Measurements from ENCODE around the gene ZNF77. TPM values are rescaled to one million over a fixed set of nuclear protein-coding genes. Genes with fewer than 3 reads are reported as not detected.
A peak's percentile ranks its signal among the peaks of the same experiment; 100 is the strongest.

ZNF77 gene
- polyA plus RNA-seq, 1 of the 3 experiments (the other 2 are of a cell fraction) = 4.4 TPM

- Histone ChIP-seq H3K4me3 (ENCODE audit: low read depth in 2 of 2, low read length in 1 of 2) (peak overlapping the region; percentile 73 to 90), H3K4me2 (peak overlapping the region; percentile 98), H3K36me3 (replicated peaks in 1 of 2; ENCODE audit: control insufficient read depth in 1 of 2, insufficient read depth in 2 of 2, low read length in 1 of 2) (peaks cover 0 to 7% of the 10 kb centered on the region in 2 experiments), H4K20me1 (ENCODE audit: insufficient read depth) (no peaks in the 10 kb centered on the region), H2AFZ (ENCODE audit: low read depth) (peak overlapping the region; percentile 62; the same call in 1 of the 2 replicates), H3F3A (replicated peaks; ENCODE audit: insufficient read depth) (peaks cover 20% of the 10 kb centered on the region), H3K9me3 (no peaks in the 10 kb centered on the region), H3K9me2 (no peaks in the 10 kb centered on the region), H3K9ac (peak overlapping the region; percentile 89), H3K4me1 (ENCODE audit: control insufficient read depth in 1 of 2, insufficient read depth in 2 of 2, low read depth in 1 of 2, low read length in 1 of 2) (peaks cover 4 to 9% of the 10 kb centered on the region in 2 experiments; a peak in 2 of 4 replicates), H3K79me2 (ENCODE audit: insufficient read depth) (peaks cover 16% of the 10 kb centered on the region), H3K27me3 (ENCODE audit: insufficient read depth) (no peaks in the 10 kb centered on the region), H3K27ac (ENCODE audit: low read depth in 2 of 2, low read length in 1 of 2) (peak overlapping the region; percentile 79 to 96)
- ChIA-PET POLR2A (interaction anchor here (0.8 to 1.9 kb wide), 5 partner anchors 62 to 813 kb away, joined by 3 to 9 read pairs (median 6); partner anchors contain the start of genes MRPL54 and ZNF555), CTCF (interaction anchor here (0.6 to 5.1 kb wide), 23 partner anchors 10 to 301 kb away, joined by 3 to 60 read pairs (median 6); partner anchors contain the start of gene ZNF554)
- TF ChIP-seq EZH2phosphoT487 (IDR thresholded peaks at IDR 0.05; ENCODE audit: borderline replicate concordance, low read depth) (no peak), GATA2 (CRISPR knock-in tag; IDR thresholded peaks at IDR 0.05) (peak; percentile 28; the same call in 1 of the 2 replicates), EP300 (IDR thresholded peaks at IDR 0.05; ENCODE audit: borderline replicate concordance in 1 of 2, low read depth in 1 of 2, low read length in 1 of 2) (peak in 1 of 2 experiments; percentile 47; a peak in 2 of 4 replicates)
- DNase-seq = peak; percentile 72
- 3% methylated on average over 11 of the region's 11 CpGs for WGBS (ENCODE audit: low lambda C conversion rate)
Measured at GRCh38 chr19:2949939-2950285, 5.1 kb upstream of the ZNF77 start.

GRCh38 chr19:2945575-2946184 lies 909 bp upstream of the ZNF77 start:
- DNase-seq = no peak
- POLR2A ChIA-PET = no interaction called here
- Histone ChIP-seq H3K4me3 (ENCODE audit: low read depth in 2 of 2, low read length in 1 of 2) (peak overlapping the region; percentile 72 to 97), H3K27me3 (ENCODE audit: insufficient read depth) (no peaks in the 10 kb centered on the region), H3K9me2 (no peaks in the 10 kb centered on the region), H3K4me2 (peak overlapping the region; percentile 91), H3F3A (replicated peaks; ENCODE audit: insufficient read depth) (peaks cover 20% of the 10 kb centered on the region), H3K4me1 (ENCODE audit: control insufficient read depth in 1 of 2, insufficient read depth in 2 of 2, low read depth in 1 of 2, low read length in 1 of 2) (peaks cover 9% of the 10 kb centered on the region in 2 experiments; a peak in 2 of 4 replicates), H3K79me2 (ENCODE audit: insufficient read depth) (peaks cover 16% of the 10 kb centered on the region), H2AFZ (ENCODE audit: low read depth) (peak overlapping the region; percentile 81), H4K20me1 (ENCODE audit: insufficient read depth) (no peaks in the 10 kb centered on the region), H3K36me3 (replicated peaks in 1 of 2; ENCODE audit: control insufficient read depth in 1 of 2, insufficient read depth in 2 of 2, low read length in 1 of 2) (peaks cover 0 to 7% of the 10 kb centered on the region in 2 experiments), H3K27ac (ENCODE audit: low read depth in 2 of 2, low read length in 1 of 2) (peak overlapping the region; percentile 62 to 90; a peak in 3 of 4 replicates), H3K9me3 (no peaks in the 10 kb centered on the region), H3K9ac (peak overlapping the region; percentile 64; the same call in 1 of the 2 replicates)
- 44% methylated on average over 17 of the region's 17 CpGs for WGBS (ENCODE audit: low lambda C conversion rate)
- CTCF ChIA-PET = no interaction called here
- TF ChIP-seq SMC3 (IDR thresholded peaks at IDR 0.05; ENCODE audit: low read depth, low read length) (no peak), YY1 (IDR thresholded peaks at IDR 0.05; ENCODE audit: low read depth) (peak; percentile 41; the same call in 1 of the 2 replicates), MXI1 (IDR thresholded peaks at IDR 0.05; ENCODE audit: low read depth, low read length) (no peak), USF2 (IDR thresholded peaks at IDR 0.05; ENCODE audit: borderline replicate concordance, low read depth, low read length) (no peak)

- peak overlapping the region; percentile 97 for H2AFZ ChIP-seq (ENCODE audit: low read depth)
- TF ChIP-seq CTCF (IDR thresholded peaks at IDR 0.05) (no peak), PBX3 (IDR thresholded peaks at IDR 0.05) (no peak), FOSL2 (IDR thresholded peaks at IDR 0.05; ENCODE audit: borderline replicate concordance, low read depth) (no peak), NRF1 (IDR thresholded peaks at IDR 0.05; ENCODE audit: low read depth, low read length) (no peak), ZBTB33 (IDR thresholded peaks at IDR 0.05; ENCODE audit: borderline replicate concordance, low read depth) (no peak), ELF1 (IDR thresholded peaks at IDR 0.05) (no peak), YY1 (IDR thresholded peaks at IDR 0.05; ENCODE audit: low read depth) (no peak), SIN3A (IDR thresholded peaks at IDR 0.05; ENCODE audit: borderline replicate concordance, low read depth, low read length) (no peak)
Measured at GRCh38 chr19:2944403-2944774, 382 bp downstream of the ZNF77 start.

More at GRCh38 chr19:2944403-2944774, 382 bp downstream of the ZNF77 start:
- Histone ChIP-seq H3K4me3 (ENCODE audit: low read depth in 2 of 2, low read length in 1 of 2) (peak overlapping the region; percentile 72 to 97), H3K27ac (ENCODE audit: low read depth in 2 of 2, low read length in 1 of 2) (no peak overlapping the region; a peak in 1 of 4 replicates), H3F3A (replicated peaks; ENCODE audit: insufficient read depth) (peaks cover 20% of the 10 kb centered on the region), H3K9ac (peak overlapping the region; percentile 75), H3K36me3 (replicated peaks in 1 of 2; ENCODE audit: control insufficient read depth in 1 of 2, insufficient read depth in 2 of 2, low read length in 1 of 2) (peaks cover 0 to 7% of the 10 kb centered on the region in 2 experiments), H3K79me2 (ENCODE audit: insufficient read depth) (peaks cover 6% of the 10 kb centered on the region), H4K20me1 (ENCODE audit: insufficient read depth) (no peaks in the 10 kb centered on the region), H3K27me3 (ENCODE audit: insufficient read depth) (no peaks in the 10 kb centered on the region), H3K9me3 (no peaks in the 10 kb centered on the region), H3K4me1 (ENCODE audit: control insufficient read depth in 1 of 2, insufficient read depth in 2 of 2, low read depth in 1 of 2, low read length in 1 of 2) (peaks cover 6 to 9% of the 10 kb centered on the region in 2 experiments; a peak in 2 of 4 replicates), H3K9me2 (no peaks in the 10 kb centered on the region), H3K4me2 (peak overlapping the region; percentile 91)
- POLR2A ChIA-PET = interaction anchor here (1.0 kb wide), 1 partner anchor 104 kb away, joined by 3 read pairs; no protein-coding TSS in a partner anchor
- CTCF ChIA-PET = interaction anchor here (0.8 to 1.2 kb wide), 2 partner anchors 57 to 131 kb away, joined by 3 to 9 read pairs; no protein-coding TSS in a partner anchor
- WGBS (ENCODE audit: low lambda C conversion rate) = 1% methylated on average over 10 of the region's 23 CpGs
- no peak for DNase-seq
